ENCODE data around the gene ACSL5. TPM values are rescaled to one million over a fixed set of nuclear protein-coding genes. Genes with fewer than 3 reads are reported as not detected.

The ACSL5 gene
- total RNA-seq, 1 experiment from 2014 or later = not detected

GRCh38 chr10:112336556-112337201, 37.2 kb upstream of the ACSL5 start:
- no peak overlapping the region for H3K4me2 ChIP-seq (ENCODE audit: insufficient read depth, insufficient read length, low read length)
- H2BK5ac ChIP-seq (ENCODE audit: insufficient read length, low read length) = no peak overlapping the region
- no peaks in the 10 kb centered on the region for H3K27me3 ChIP-seq (ENCODE audit: insufficient read depth, low read length)
- H2BK20ac ChIP-seq (ENCODE audit: low read depth, low read length, poor library complexity, severe bottlenecking) = no peak overlapping the region
- H3K9me3 ChIP-seq (ENCODE audit: control insufficient read depth, low read depth, low read length) = no peaks in the 10 kb centered on the region
- no peak overlapping the region for H3K18ac ChIP-seq (ENCODE audit: insufficient read length, low read depth, low read length)
- no peak overlapping the region for H3K23ac ChIP-seq (ENCODE audit: insufficient read length, low read depth, low read length)
- no peak overlapping the region for H2AK5ac ChIP-seq (ENCODE audit: insufficient read length, low read length)
- TF ChIP-seq, protein P1, sequence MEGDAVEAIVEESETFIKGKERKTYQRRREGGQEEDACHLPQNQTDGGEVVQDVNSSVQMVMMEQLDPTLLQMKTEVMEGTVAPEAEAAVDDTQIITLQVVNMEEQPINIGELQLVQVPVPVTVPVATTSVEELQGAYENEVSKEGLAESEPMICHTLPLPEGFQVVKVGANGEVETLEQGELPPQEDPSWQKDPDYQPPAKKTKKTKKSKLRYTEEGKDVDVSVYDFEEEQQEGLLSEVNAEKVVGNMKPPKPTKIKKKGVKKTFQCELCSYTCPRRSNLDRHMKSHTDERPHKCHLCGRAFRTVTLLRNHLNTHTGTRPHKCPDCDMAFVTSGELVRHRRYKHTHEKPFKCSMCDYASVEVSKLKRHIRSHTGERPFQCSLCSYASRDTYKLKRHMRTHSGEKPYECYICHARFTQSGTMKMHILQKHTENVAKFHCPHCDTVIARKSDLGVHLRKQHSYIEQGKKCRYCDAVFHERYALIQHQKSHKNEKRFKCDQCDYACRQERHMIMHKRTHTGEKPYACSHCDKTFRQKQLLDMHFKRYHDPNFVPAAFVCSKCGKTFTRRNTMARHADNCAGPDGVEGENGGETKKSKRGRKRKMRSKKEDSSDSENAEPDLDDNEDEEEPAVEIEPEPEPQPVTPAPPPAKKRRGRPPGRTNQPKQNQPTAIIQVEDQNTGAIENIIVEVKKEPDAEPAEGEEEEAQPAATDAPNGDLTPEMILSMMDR (conservative IDR thresholded peaks at IDR 0.05) = no peak
- Mint-ChIP-seq H3K4me1 (no peaks in the 10 kb centered on the region), H3K36me3 (ENCODE audit: insufficient read depth in 1 of 3, low read depth in 3 of 3) (no peaks in the 10 kb centered on the region), H3K4me3 (no peak overlapping the region), H3K27ac (no peak overlapping the region), H3K27me3 (ENCODE audit: low read depth) (peaks cover 9% of the 10 kb centered on the region), H3K9me3 (no peaks in the 10 kb centered on the region)
- no peaks in the 10 kb centered on the region for H3K79me1 ChIP-seq (ENCODE audit: insufficient read depth, low read depth, low read length, poor library complexity, severe bottlenecking)
- H3K9ac ChIP-seq (ENCODE audit: extremely low read depth, insufficient read length, low read length) = no peak overlapping the region
- no peak overlapping the region for H3K14ac ChIP-seq (ENCODE audit: insufficient read depth, low read length)
- H3K23me2 ChIP-seq (ENCODE audit: insufficient read length, low read depth, low read length, poor library complexity, severe bottlenecking) = no peaks in the 10 kb centered on the region
- no peak overlapping the region for H3K27ac ChIP-seq (ENCODE audit: insufficient read length, low read depth, low read length)
- no peak overlapping the region for H4K91ac ChIP-seq (ENCODE audit: insufficient read length, low read depth, low read length)
- H3K4me1 ChIP-seq (ENCODE audit: insufficient read depth, low read length) = no peaks in the 10 kb centered on the region
- H2BK15ac ChIP-seq (ENCODE audit: low read depth, low read length) = no peak overlapping the region
- no peak overlapping the region for H2BK12ac ChIP-seq (ENCODE audit: insufficient read length, low read depth, low read length)
- no peak overlapping the region for H2BK120ac ChIP-seq (ENCODE audit: low read depth, low read length, poor library complexity, severe bottlenecking)
- H3T11ph ChIP-seq (ENCODE audit: low read length) = no peak overlapping the region
- no peak overlapping the region for H4K8ac ChIP-seq (replicated peaks; ENCODE audit: insufficient read length, low read depth, low read length)
- no CpG with 5 or more reads among the region's 5 CpGs for WGBS (ENCODE audit: extremely low coverage, insufficient read length, low lambda C conversion rate)
- H4K20me1 ChIP-seq (ENCODE audit: control insufficient read depth, insufficient read depth, insufficient read length) = no peaks in the 10 kb centered on the region
- H3K4ac ChIP-seq (ENCODE audit: low read depth, low read length) = no peak overlapping the region
- H2AFZ ChIP-seq (ENCODE audit: low read length) = no peak overlapping the region
- no peak overlapping the region for H3K56ac ChIP-seq (ENCODE audit: insufficient read length, low read depth, low read length)
- no peaks in the 10 kb centered on the region for H3K79me2 ChIP-seq (ENCODE audit: insufficient read depth, low read length)
- H4K5ac ChIP-seq (ENCODE audit: insufficient read length, low read depth, low read length) = no peak overlapping the region
- DNase-seq = no peak

All from H9 (cell line).